Endothelial cell (in vitro differentiated cells): ENCODE measurements around the gene KCNK2. TPM values are rescaled to one million over a fixed set of nuclear protein-coding genes. Genes with fewer than 3 reads are reported as not detected.

Experiments used
- DNase-seq: peaks from one replicate; pipeline ENCODE4 v3.0.0; 2021; ENCODE audit warnings: low spot score
- H3K27ac Mint-ChIP-seq: one replicate; pipeline ENCODE4 v1.8.0; 2021; ENCODE audit warnings: mixed read lengths, inconsistent platforms; ENCODE audit not compliant: unreplicated experiment
- H3K27me3 Mint-ChIP-seq: one replicate; pipeline ENCODE4 v1.8.0; 2021; ENCODE audit warnings: mild to moderate bottlenecking, moderate library complexity, mixed read lengths, inconsistent platforms; ENCODE audit not compliant: unreplicated experiment
- H3K36me3 Mint-ChIP-seq: one replicate; pipeline ENCODE4 v1.8.0; 2021; ENCODE audit warnings: mild to moderate bottlenecking, low read depth, mixed read lengths, inconsistent platforms; ENCODE audit not compliant: unreplicated experiment
- H3K4me1 Mint-ChIP-seq: one replicate; pipeline ENCODE4 v1.8.0; 2021; ENCODE audit warnings: mild to moderate bottlenecking, mixed read lengths, inconsistent platforms; ENCODE audit not compliant: unreplicated experiment
- H3K4me3 Mint-ChIP-seq: one replicate; pipeline ENCODE4 v1.8.0; 2021; ENCODE audit warnings: mild to moderate bottlenecking, mixed read lengths, inconsistent platforms; ENCODE audit not compliant: unreplicated experiment
- H3K9me3 Mint-ChIP-seq: one replicate; pipeline ENCODE4 v1.8.0; 2021; ENCODE audit warnings: mixed read lengths, inconsistent platforms; ENCODE audit not compliant: unreplicated experiment
- total RNA-seq: library from RNA; stranded (reverse); fragmentation: NEBNext Ultra II Directional; extraction: Animal tissue kit (Norgen Biotek cat#: 25700); gene quantifications from one replicate; pipeline ENCODE4 v1.2.1, GENCODE V29; 2021; ENCODE audit not compliant: unreplicated experiment
- TF ChIP-seq, protein P1 (sequence below): fragments of 200-600 bp; sonication (generic); IDR thresholded peaks from one replicate; pipeline ENCODE4 v1.5.0; 2021; ENCODE audit warnings: antibody characterized with exemption; ENCODE audit not compliant: unreplicated experiment

KCNK2 gene
- total RNA-seq, 1 donor from 2014 or later, result not detected

DNA sequence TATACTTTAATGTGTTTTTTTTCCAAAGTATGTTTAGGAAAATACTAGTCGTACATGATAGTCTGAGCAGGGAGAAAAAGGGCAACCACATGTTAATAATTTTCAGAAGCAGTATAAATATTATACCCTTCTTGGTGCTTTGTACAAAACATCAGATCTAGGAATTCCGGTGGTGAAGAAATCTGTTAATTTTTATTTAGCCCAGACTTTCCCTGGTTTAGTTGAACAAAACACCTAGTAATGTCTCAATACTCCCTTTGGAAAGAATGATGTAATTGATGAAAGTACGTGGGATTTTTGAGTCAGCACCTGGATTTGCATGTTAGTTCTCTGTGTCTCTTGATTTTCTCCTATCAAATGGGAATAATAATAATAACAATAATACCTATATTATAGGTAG, 38.4 kb upstream of the KCNK2 start:
- TF ChIP-seq, protein P1, sequence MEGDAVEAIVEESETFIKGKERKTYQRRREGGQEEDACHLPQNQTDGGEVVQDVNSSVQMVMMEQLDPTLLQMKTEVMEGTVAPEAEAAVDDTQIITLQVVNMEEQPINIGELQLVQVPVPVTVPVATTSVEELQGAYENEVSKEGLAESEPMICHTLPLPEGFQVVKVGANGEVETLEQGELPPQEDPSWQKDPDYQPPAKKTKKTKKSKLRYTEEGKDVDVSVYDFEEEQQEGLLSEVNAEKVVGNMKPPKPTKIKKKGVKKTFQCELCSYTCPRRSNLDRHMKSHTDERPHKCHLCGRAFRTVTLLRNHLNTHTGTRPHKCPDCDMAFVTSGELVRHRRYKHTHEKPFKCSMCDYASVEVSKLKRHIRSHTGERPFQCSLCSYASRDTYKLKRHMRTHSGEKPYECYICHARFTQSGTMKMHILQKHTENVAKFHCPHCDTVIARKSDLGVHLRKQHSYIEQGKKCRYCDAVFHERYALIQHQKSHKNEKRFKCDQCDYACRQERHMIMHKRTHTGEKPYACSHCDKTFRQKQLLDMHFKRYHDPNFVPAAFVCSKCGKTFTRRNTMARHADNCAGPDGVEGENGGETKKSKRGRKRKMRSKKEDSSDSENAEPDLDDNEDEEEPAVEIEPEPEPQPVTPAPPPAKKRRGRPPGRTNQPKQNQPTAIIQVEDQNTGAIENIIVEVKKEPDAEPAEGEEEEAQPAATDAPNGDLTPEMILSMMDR, result no peak
- no peak overlapping the region for H3K4me3 Mint-ChIP-seq
- H3K27me3 Mint-ChIP-seq, result peaks cover 2% of the 10 kb centered on the region
- no peaks in the 10 kb centered on the region for H3K4me1 Mint-ChIP-seq
- H3K36me3 Mint-ChIP-seq, result no peaks in the 10 kb centered on the region
- no peaks in the 10 kb centered on the region for H3K9me3 Mint-ChIP-seq
- DNase-seq, result no peak
- no peak overlapping the region for H3K27ac Mint-ChIP-seq

DNA sequence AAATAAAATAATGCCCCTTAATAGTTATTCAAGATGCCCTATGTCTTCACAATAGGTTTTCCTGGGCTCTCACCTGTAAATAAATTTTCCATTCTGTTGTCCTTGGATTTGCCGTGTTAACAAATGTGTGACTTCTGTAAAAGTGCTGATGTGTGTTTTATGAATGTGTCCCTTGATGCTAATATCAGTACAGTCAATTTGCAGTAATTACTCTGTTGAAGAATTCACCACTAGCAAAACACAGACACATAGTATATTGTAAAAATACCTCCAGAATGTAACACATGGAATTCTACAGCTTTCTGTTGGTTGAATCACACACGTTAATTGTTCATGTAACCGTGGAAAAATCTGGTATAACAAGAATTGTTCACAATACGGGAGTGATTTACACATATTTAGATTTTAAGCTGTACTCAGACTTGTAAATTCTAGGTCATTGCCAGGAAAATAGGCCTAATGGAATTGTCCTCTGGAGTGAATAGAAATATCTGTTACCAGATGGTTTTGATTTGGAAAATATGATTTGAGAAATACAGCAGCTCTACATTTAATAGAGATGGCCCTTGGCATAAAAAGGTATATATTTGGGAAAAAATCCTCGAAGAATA, 36.7 kb upstream of the KCNK2 start:
- Mint-ChIP-seq H3K4me1 (no peaks in the 10 kb centered on the region), H3K27me3 (peaks cover 2% of the 10 kb centered on the region), H3K9me3 (no peaks in the 10 kb centered on the region), H3K4me3 (no peak overlapping the region), H3K36me3 (no peaks in the 10 kb centered on the region), H3K27ac (no peak overlapping the region)
- DNase-seq, result no peak
- TF ChIP-seq, protein P1, result no peak

DNA sequence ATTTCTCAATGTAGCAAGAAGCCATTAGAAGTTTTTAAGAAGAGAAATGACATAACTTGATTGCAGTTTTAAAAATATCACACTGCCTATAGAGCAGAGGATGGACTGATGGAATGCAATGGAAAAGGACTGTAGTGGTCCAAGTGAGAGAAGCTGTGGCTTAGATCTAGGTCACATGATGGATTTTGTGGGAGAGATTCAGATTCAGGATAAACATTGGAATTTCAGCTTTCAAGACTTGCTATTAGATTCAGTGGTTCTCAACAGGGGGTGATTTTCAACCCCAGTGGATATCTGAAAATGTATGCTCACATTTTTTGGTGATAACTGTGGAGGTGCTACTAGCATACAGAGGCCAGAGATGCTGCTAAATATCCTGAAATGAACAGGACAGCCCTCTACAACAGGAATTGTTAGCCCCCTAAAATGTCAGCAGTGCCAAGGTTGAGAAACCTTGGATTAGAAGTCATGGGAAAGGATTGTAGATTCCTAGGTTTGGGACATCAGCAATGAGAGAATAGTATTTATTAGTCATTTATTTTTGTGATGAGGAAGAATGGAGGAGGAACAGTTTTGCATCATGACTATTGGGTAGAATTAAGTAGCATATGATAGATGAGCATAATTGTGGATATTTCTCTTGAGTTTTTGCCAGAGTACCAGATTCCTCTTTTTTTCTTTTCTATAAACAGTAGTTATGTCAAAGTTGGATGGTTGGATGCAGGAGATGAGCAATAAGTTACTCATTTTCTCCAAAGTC, 30.1 kb upstream of the KCNK2 start:
- TF ChIP-seq, protein P1, result no peak
- Mint-ChIP-seq H3K4me3 (no peak overlapping the region), H3K27ac (no peak overlapping the region), H3K36me3 (no peaks in the 10 kb centered on the region), H3K27me3 (no peaks in the 10 kb centered on the region), H3K9me3 (no peaks in the 10 kb centered on the region), H3K4me1 (no peaks in the 10 kb centered on the region)
- DNase-seq, result no peak

DNA sequence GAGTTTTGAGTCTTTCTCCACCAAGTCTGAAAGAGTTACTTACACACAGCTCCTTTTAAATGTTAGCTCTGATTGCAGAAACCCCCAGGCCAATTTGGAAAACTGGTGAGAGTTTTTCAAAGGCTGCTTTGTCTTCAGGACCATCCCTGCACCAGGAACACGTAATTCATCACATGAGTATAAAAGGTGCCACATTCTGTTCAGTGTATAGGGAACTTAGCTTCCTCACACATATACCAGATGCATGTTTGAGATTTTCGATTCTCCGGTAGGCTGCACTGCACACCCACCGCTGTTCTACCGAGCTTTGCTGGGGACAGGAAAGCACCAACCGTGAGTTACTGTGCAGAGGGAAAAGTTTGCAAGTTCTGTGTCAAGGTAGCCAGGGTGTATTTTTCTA, 28.3 kb upstream of the KCNK2 start:
- no peaks in the 10 kb centered on the region for H3K36me3 Mint-ChIP-seq
- H3K4me1 Mint-ChIP-seq, result no peaks in the 10 kb centered on the region
- TF ChIP-seq, protein P1, result no peak
- H3K27ac Mint-ChIP-seq, result no peak overlapping the region
- DNase-seq, result no peak
- peaks cover 3% of the 10 kb centered on the region for H3K27me3 Mint-ChIP-seq
- H3K4me3 Mint-ChIP-seq, result no peak overlapping the region
- no peaks in the 10 kb centered on the region for H3K9me3 Mint-ChIP-seq

DNA sequence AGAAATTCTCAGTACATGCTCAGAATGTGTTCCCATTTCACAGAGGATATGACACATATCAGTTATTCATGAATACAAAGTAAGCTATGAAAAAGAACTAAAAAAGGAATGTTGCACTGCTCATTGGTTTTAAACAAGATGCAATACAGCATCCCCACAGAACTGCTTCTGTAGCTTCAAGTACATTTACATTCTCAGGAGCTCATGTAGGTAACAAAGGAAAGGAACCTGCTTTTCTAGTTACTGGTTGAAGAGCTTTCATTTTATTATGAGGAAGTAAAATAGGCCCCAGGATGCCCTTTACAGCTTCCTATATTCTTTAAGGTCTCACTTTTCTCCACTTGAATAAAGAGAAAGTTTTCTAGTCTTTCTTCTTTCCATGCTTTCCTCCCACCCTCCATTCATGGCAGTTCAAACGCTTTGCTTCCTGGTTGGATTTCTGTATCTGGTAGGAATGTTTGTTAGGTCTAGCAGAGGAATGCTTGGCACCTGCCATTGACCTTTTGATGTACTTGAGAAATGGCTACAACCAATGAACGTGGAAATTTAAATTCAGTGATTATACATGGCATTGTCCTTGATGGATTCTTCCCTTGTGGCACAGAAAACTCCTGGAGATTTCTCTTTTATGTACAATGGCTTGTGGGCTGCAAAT, 27.1 kb upstream of the KCNK2 start:
- peaks cover 3% of the 10 kb centered on the region for H3K27me3 Mint-ChIP-seq
- no peak for DNase-seq
- TF ChIP-seq, protein P1, result no peak
- no peaks in the 10 kb centered on the region for H3K36me3 Mint-ChIP-seq
- no peaks in the 10 kb centered on the region for H3K9me3 Mint-ChIP-seq
- no peak overlapping the region for H3K4me3 Mint-ChIP-seq
- H3K4me1 Mint-ChIP-seq, result no peaks in the 10 kb centered on the region
- H3K27ac Mint-ChIP-seq, result no peak overlapping the region
